HFF-Myc (cell line): ENCODE measurements around the gene RUNX1.

Source experiments
- DNase-seq: peaks from one replicate; pipeline ENCODE4 v3.0.0-alpha.2; 2011; ENCODE audit warnings: low read depth; ENCODE audit errors: extremely low read depth
- H3K4me3 ChIP-seq: replicated peaks from 2 replicates; pipeline ENCODE4 v1.5.1; 2011; ENCODE audit warnings: low read depth, mild to moderate bottlenecking, control low read depth, low read length
- TF ChIP-seq, protein P1 (sequence below): IDR thresholded peaks from 2 replicates; pipeline ENCODE4 v1.5.1; 2012; ENCODE audit warnings: mild to moderate bottlenecking, low read depth, low read length, control low read depth; ENCODE audit errors: missing control alignments

RUNX1 gene

GRCh38 chr21:34797921-34798535, 251.1 kb downstream of the RUNX1 start:
- DNase-seq = no peak
- no peak overlapping the region for H3K4me3 ChIP-seq
- TF ChIP-seq, protein P1, sequence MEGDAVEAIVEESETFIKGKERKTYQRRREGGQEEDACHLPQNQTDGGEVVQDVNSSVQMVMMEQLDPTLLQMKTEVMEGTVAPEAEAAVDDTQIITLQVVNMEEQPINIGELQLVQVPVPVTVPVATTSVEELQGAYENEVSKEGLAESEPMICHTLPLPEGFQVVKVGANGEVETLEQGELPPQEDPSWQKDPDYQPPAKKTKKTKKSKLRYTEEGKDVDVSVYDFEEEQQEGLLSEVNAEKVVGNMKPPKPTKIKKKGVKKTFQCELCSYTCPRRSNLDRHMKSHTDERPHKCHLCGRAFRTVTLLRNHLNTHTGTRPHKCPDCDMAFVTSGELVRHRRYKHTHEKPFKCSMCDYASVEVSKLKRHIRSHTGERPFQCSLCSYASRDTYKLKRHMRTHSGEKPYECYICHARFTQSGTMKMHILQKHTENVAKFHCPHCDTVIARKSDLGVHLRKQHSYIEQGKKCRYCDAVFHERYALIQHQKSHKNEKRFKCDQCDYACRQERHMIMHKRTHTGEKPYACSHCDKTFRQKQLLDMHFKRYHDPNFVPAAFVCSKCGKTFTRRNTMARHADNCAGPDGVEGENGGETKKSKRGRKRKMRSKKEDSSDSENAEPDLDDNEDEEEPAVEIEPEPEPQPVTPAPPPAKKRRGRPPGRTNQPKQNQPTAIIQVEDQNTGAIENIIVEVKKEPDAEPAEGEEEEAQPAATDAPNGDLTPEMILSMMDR = no peak

DNA sequence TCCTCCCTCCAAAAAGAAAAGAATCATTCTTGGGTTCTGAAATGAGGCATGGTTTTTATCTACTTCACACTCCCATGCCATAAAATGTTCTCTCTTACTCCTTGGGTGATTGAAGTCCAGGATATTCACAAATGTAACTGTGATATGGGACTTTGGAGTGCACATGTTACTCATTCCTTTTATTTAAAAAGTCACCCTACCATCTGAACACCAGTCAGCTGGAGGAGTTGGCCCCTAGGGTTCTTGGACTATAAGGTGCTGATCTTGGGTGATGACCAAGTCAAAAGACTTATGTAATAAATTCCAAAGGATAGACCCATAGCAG, 251.9 kb downstream of the RUNX1 start:
- H3K4me3 ChIP-seq = no peak overlapping the region
- DNase-seq = no peak
- TF ChIP-seq, protein P1 = no peak

GRCh38 chr21:34796518-34797200, 252.4 kb downstream of the RUNX1 start:
- no peak overlapping the region for H3K4me3 ChIP-seq

DNA sequence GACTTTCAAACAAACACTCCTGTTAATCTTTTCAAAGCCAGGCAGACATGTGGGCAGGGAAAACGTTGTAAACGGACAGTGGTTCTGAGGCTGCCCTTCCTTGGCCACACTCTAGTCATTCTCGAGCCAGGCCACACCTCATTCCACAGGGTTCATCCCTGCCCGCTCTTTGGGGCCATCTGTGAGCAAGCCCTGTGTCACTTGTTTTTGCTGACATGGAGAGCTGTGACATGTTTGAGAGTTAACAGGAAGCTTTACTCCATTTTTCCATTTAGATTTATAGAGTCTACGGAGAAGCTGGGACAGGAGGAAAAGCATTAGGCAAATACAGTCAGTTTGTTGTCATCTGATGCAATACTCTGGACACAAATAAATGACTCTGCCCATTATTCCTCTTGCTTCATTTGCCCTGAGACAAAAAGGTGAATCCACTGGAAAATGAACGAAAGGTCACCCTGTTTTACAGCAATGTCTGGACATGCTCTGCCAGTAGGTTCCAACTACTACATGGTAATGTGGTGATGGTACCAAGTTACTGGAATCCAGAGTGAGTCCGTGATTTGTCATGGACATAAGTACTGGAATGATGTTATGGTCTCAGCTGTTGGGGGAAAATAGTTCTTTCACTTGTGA, 253.4 kb downstream of the RUNX1 start:
- DNase-seq = no peak
- TF ChIP-seq, protein P1 = no peak
- no peak overlapping the region for H3K4me3 ChIP-seq

More at GRCh38 chr21:34796518-34797200, 252.4 kb downstream of the RUNX1 start:
- no peak for DNase-seq
- TF ChIP-seq, protein P1 = no peak

DNA sequence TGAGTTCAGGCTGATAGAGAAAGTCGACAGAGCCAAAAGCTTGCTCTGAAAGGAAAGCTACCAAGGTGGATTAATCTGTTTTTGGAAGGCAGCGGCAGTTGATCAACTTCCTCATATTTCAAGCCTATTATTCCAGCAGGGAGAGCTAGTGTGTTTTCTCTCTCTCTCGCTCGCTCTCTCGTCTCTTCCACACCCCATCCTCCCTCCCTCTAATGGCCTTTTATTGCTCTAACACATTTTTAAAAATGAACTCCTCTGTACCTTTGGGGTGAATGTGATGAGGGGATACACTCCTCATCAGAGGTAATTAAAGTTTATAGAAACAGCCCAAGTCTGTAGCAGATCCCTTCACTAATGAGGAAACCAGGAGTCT, 253.9 kb downstream of the RUNX1 start:
- DNase-seq = no peak
- no peak overlapping the region for H3K4me3 ChIP-seq
- TF ChIP-seq, protein P1 = no peak

DNA sequence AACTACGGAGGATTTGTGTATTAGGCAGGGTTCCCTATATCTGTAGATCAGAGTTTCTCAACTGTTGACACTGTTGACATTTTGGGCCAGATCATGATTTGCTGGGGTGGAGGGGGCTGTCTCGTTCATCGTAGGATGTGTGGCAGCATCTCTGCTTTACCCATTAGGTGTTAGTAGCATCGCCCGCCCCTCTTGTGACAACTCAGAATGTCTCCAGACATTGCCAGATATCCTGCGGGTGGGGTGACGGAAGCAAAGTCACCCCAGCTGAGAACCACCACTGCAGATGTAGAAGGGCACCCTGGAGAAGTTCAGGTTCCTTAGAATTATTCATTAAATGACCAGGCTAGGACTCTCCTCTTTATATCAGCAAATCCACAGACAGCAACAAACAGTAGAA, 254.4 kb downstream of the RUNX1 start:
- H3K4me3 ChIP-seq = no peak overlapping the region
- TF ChIP-seq, protein P1 = no peak
- no peak for DNase-seq
